22Rv1 (cell line): ENCODE results near the gene CCNB2.

Source experiments
- H3K27ac ChIP-seq: fragments of 450-650 bp; 2 replicates; pipeline ENCODE4 v1.5.1; 2017
- CTCF ChIP-seq: fragments of 450-650 bp; IDR thresholded peaks from 2 replicates; pipeline ENCODE4 v1.5.1; 2017; ENCODE audit warnings: mild to moderate bottlenecking
- ZFX ChIP-seq: fragments of 450-650 bp; IDR thresholded peaks from 2 replicates; pipeline ENCODE4 v1.6.1; 2017; ENCODE audit warnings: antibody characterized with exemption, borderline replicate concordance

CCNB2 gene

DNA sequence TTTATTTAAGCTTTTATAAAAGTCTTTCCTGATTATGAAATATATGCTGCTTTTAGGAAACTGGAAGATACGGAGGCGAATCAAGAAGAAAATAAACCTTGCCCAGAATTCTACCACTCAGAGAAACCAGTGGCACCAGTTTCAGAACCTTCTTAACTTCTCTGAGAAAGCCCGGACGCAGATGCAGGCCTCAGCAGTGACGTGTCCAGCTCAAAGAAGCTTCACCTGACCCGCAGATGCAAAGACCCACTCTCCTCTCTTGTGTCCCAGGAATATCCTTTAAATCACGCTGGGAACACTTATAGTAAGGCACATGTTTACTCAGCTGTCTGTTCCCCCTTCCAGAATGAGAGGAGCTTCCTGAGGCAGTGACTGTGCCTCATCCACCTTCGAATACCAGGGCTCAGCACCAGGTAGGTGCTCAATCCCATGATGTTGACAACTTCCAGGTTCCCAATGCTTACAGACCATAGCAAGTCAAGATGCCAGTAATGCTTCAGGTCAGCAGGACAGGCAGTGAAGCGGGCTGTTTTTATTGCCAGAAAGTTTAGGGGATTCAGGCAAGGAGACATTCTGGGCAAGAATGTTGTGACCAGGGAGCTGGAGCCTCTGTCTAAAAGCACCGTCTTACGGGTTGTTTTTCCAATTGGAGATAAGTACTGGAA is 61.8 kb downstream of the CCNB2 start:
- no peak for TF ChIP-seq ZFX
- no peak for TF ChIP-seq CTCF
- H3K27ac ChIP-seq, result no peak overlapping the region

DNA sequence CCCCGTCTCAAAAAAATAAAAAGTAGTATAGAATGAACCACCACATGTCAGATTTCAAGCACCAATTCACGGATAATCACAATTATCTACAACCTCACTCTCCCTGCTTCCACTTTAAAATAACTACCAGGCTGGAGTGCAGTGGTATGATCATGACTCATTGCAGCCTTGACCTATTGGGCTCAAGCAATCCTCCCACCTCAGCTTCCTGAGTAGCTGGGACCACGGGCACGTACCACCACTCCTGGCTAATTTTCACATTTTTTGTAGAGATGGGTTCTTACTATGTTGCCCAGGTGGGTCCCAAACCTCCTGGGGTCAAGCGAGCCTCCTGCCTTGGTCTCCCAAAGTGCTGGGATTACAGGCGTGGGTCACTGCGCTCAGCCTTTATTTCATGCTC is 63.6 kb downstream of the CCNB2 start:
- TF ChIP-seq ZFX (no peak), CTCF (no peak)
- no peak overlapping the region for H3K27ac ChIP-seq

- TF ChIP-seq CTCF (no peak), ZFX (no peak)
- H3K27ac ChIP-seq, result no peak overlapping the region
Measured at GRCh38 chr15:59169251-59169708, 64.3 kb downstream of the CCNB2 start.

- H3K27ac ChIP-seq, result no peak overlapping the region
- TF ChIP-seq ZFX (no peak), CTCF (no peak)
Measured at GRCh38 chr15:59170295-59171066, 65.5 kb downstream of the CCNB2 start.

DNA sequence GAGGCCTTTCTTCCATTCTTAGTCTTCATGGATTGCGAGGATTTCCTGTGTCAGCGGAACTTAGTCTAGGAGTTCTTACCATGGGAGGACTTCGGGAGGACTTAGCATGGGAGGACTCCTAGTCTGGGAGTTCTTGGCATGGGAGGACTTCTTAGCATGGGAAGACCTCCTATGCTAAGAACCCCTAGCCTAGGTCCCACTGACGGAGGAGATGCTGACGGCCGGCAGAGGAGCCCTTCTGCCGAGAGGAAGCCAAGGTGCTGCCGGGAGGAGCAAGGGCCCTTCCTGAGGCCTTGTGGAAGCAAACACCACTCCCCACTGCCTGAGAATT is 66.1 kb downstream of the CCNB2 start:
- TF ChIP-seq CTCF (no peak), ZFX (no peak)
- H3K27ac ChIP-seq, result no peak overlapping the region

GRCh38 chr15:59172289-59172901 is 67.4 kb downstream of the CCNB2 start:
- TF ChIP-seq ZFX, result no peak
- no peak overlapping the region for H3K27ac ChIP-seq

DNA sequence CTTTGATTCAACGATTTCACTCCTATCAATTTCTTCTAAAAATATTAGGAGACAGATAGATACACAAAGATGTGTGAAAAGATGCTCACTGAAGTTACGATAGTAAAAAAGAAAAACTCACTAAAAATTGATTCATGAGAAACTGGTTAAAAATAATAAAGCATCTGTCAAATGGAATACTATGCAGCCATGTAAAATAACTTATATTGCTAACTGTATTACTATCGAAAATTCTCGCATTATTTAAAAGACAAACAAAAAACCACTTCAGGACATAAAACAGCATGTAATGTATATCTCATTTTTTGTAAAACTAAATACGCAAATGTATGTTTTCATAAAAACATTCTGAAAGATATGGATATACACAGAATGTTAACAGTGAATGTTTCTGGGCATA is 68.2 kb downstream of the CCNB2 start:
- TF ChIP-seq ZFX, result no peak
- no peak for TF ChIP-seq CTCF
- no peak overlapping the region for H3K27ac ChIP-seq
